Neutrophil (primary cell): ENCODE data around the gene DROSHA.
A peak's percentile ranks its signal among the peaks of the same experiment; 100 is the strongest.

Source experiments
- H3K27ac ChIP-seq: fragments of 200-600 bp; sonication (generic); 2 replicates; pipeline ENCODE4 v1.5.1; 2016; ENCODE audit warnings: mild to moderate bottlenecking, moderate library complexity
- H3K27me3 ChIP-seq: fragments of 200-600 bp; sonication (generic); 2 replicates; pipeline ENCODE4 v1.6.0; 2016; ENCODE audit warnings: mild to moderate bottlenecking
- H3K36me3 ChIP-seq: fragments of 200-600 bp; sonication (generic); 2 replicates; pipeline ENCODE4 v1.5.1; 2017
- H3K4me1 ChIP-seq, 2 experiments: fragments of 200-600 bp in 1 of 2; sonication (generic) in 1 of 2; 1 replicate in 1 of 2; 2 replicates in 1 of 2; pipeline versions ENCODE4 v1.5.1 to v1.6.1; 2013 to 2016; ENCODE audit warnings: low read depth in 1 of 2, low read length in 1 of 2, mild to moderate bottlenecking in 1 of 2, moderate library complexity in 1 of 2; ENCODE audit not compliant: control insufficient read depth in 1 of 2, insufficient read depth in 1 of 2
- H3K4me3 ChIP-seq, 2 experiments: fragments of 200-600 bp in 1 of 2; sonication (generic) in 1 of 2; 1 replicate in 1 of 2; 2 replicates in 1 of 2; pipeline ENCODE4 v1.5.1; 2013 to 2016; ENCODE audit warnings: low read depth in 1 of 2, low read length in 1 of 2, mild to moderate bottlenecking in 1 of 2, moderate library complexity in 1 of 2
- H3K9me3 ChIP-seq: fragments of 200-600 bp; sonication (generic); 2 replicates; pipeline ENCODE4 v1.5.1; 2016
- TF ChIP-seq, protein P1 (sequence below): fragments of 200-600 bp; sonication (generic); IDR thresholded peaks from 2 replicates; pipeline ENCODE4 v1.5.1; 2016; ENCODE audit warnings: antibody characterized with exemption

The DROSHA gene

DNA sequence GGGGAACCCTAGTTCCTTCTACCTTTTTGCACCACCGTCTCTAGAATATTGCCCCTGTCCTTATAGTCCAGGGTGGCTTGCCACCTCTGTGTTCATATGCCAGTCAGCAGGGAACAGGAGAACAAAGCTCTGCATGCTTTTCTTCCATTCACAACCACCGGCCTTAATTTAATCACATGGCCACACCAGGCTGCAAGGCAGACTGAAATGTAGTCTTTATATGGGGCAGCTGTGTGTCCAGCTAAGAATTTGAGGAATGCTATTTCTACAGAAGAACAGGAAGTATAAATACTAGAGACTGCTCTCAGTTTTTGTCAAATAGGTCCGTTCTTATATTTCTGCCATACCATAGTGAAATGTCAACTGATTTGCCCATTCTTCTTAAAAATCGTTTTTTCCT is 6.0 kb upstream of the DROSHA start:
- TF ChIP-seq, protein P1, sequence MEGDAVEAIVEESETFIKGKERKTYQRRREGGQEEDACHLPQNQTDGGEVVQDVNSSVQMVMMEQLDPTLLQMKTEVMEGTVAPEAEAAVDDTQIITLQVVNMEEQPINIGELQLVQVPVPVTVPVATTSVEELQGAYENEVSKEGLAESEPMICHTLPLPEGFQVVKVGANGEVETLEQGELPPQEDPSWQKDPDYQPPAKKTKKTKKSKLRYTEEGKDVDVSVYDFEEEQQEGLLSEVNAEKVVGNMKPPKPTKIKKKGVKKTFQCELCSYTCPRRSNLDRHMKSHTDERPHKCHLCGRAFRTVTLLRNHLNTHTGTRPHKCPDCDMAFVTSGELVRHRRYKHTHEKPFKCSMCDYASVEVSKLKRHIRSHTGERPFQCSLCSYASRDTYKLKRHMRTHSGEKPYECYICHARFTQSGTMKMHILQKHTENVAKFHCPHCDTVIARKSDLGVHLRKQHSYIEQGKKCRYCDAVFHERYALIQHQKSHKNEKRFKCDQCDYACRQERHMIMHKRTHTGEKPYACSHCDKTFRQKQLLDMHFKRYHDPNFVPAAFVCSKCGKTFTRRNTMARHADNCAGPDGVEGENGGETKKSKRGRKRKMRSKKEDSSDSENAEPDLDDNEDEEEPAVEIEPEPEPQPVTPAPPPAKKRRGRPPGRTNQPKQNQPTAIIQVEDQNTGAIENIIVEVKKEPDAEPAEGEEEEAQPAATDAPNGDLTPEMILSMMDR, result no peak
- Histone ChIP-seq H3K9me3 (no peaks in the 10 kb centered on the region), H3K4me1 (peaks cover 7 to 8% of the 10 kb centered on the region in 2 experiments), H3K36me3 (peaks cover 83% of the 10 kb centered on the region), H3K27me3 (no peaks in the 10 kb centered on the region), H3K27ac (no peak overlapping the region), H3K4me3 (no peak overlapping the region)

DNA sequence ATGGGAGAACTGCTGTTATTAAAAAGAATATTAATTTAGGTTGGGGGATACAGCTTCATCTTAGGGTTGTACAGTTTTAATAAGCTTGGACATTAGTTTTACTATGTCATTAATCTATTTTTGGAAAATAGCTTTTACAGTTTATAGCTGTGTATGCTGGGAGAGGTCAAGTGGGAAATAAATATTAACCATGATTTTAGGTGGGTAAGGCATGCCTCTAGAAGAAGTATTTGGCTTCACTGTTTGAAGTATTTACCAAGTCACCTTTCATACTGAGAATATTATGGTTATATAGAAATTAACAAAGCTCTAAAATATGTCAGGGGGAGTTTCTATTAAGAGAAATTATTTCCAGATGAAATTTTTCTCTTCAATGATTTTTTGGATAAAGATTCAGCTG is 5.5 kb upstream of the DROSHA start:
- TF ChIP-seq, protein P1, result no peak
- H3K27me3 ChIP-seq, result no peaks in the 10 kb centered on the region
- H3K4me1 ChIP-seq, result peaks cover 12% of the 10 kb centered on the region in 2 experiments
- peaks cover 78% of the 10 kb centered on the region for H3K36me3 ChIP-seq
- no peak overlapping the region for H3K27ac ChIP-seq
- H3K9me3 ChIP-seq, result no peaks in the 10 kb centered on the region
- H3K4me3 ChIP-seq, result no peak overlapping the region

DNA sequence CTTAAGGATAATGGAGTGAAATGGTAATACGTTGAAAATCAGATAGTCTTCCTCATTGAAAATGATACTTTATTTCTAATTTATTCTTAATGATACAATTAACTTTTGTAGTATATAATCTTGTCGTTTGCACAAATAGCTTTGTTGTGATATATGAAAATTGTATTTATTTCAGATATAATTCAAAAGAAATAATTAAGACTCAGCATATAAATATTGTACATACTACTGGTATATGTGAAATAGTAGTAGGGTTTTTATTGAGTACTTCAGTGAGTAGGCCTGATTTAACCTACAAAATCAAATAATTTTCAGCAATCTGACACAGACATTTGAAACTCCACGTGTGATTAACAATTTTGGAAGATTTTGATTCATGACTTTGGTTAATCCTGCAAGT is 5.0 kb upstream of the DROSHA start:
- Histone ChIP-seq H3K4me3 (no peak overlapping the region), H3K9me3 (no peaks in the 10 kb centered on the region), H3K4me1 (peaks cover 12% of the 10 kb centered on the region in 2 experiments), H3K27me3 (no peaks in the 10 kb centered on the region), H3K36me3 (peaks cover 74% of the 10 kb centered on the region), H3K27ac (no peak overlapping the region)
- TF ChIP-seq, protein P1, result no peak

DNA sequence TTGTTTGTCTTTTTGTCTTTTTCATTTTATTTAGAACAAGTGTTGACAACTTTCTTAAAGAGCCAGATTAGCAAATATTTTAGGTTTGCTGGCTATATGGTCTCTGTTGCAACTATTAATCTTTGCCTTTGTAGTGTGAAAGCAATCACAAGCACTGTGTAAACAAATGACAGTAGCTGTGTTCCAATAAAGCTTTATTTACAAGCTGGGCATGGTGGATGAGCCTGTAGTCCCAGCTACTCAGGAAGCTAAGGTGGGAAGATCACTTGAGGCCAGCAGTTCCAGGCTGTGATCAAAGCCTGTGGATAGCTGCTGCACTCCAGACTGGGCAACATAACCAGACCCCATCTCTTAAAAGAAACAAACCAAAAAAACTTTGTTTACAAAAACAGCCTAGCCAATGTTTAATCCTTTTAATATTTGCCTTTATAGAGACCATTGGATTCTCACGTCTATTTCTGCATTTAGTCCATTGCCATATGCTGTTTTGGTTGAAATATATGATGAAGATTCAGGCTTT is 2.7 kb upstream of the DROSHA start:
- H3K4me3 ChIP-seq, result no peak overlapping the region
- TF ChIP-seq, protein P1, result no peak
- H3K27me3 ChIP-seq, result no peaks in the 10 kb centered on the region
- no peaks in the 10 kb centered on the region for H3K9me3 ChIP-seq
- H3K36me3 ChIP-seq, result peaks cover 52% of the 10 kb centered on the region
- H3K4me1 ChIP-seq, result peaks cover 20 to 22% of the 10 kb centered on the region in 2 experiments
- no peak overlapping the region for H3K27ac ChIP-seq

DNA sequence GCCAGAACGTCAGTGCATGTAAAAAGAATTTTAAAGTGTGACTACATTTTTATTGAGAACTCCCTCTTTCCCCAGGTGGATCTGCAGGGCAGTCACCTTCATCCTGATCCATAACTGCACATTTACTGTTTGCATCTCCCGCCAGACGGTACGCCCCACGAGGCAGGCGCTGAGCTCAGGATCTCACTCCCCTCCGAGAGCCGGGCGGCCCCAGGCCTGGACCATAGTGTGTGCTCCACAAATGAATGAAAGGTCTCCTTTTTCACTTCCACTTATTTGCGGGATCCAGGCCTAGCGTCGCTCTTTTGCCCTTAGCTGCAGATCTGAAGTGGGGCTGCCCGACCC is 378 bp downstream of the DROSHA start:
- TF ChIP-seq, protein P1, result no peak
- no peaks in the 10 kb centered on the region for H3K9me3 ChIP-seq
- peaks cover 20 to 22% of the 10 kb centered on the region in 2 experiments for H3K4me1 ChIP-seq
- H3K4me3 ChIP-seq, result peak overlapping the region; percentile 75 to 83
- H3K27ac ChIP-seq, result peak overlapping the region; percentile 83
- peaks cover 38% of the 10 kb centered on the region for H3K36me3 ChIP-seq
- no peaks in the 10 kb centered on the region for H3K27me3 ChIP-seq
